Measurements from ENCODE around the gene ENOSF1.

Gene ENOSF1

DNA sequence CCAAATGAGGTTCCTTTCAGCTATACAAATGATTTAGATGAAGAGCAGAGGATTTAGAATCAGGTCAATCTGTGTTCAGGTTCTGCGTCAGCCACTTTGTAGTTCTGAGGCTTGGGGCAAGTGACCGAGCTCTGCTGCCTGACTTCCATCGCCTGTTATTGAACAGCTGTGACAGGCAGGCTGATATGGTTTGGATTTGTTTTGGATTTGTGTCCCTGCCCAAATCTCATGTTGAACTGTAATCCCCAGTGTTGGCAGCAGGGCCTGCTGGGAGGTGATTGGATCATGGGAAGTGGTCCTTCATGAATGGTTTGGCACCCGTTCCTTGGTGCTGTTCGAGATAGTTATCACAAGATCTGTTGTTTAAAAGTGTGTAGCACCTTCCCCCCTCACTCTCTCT is 36.4 kb downstream of the ENOSF1 start:
- Histone ChIP-seq H3K9me3 (no peaks in the 10 kb centered on the region), H3K4me1 (no peaks in the 10 kb centered on the region), H3K27me3 (ENCODE audit: low read depth) (no peaks in the 10 kb centered on the region), H3K36me3 (replicated peaks) (peaks cover 83% of the 10 kb centered on the region), H3K4me3 (no peak overlapping the region)
- in situ Hi-C loops (cut with MboI; ENCODE audit: low sequenced_read_pairs) = no loop called here
- peak in 1 of 2 experiments; percentile 7 for DNase-seq (ENCODE audit: low spot score in 2 of 2)

DNA sequence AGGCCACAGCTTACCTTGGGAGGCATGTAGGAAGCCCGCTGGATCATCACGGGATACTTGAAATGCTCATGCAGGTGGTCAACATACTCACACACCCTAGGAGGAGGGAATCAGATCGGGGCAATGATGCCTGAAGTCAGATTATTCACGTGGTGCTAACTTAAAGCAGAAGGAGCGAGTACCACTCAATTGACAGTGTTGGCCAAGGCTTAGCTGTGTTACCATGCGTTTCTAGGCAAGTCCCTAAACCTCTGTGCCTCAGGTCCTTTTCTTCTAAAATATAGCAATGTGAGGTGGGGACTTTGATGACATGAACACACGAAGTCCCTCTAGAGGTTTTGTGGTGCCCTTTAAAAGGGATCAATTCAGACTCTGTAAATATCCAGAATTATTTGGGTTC is 37.1 kb downstream of the ENOSF1 start:
- Histone ChIP-seq H3K36me3 (replicated peaks) (peaks cover 86% of the 10 kb centered on the region), H3K4me1 (no peaks in the 10 kb centered on the region), H3K9me3 (no peaks in the 10 kb centered on the region), H3K27me3 (ENCODE audit: low read depth) (no peaks in the 10 kb centered on the region), H3K4me3 (no peak overlapping the region)
- in situ Hi-C loops (cut with MboI; ENCODE audit: low sequenced_read_pairs) = no loop called here
- peak in 1 of 2 experiments; percentile 0 for DNase-seq (ENCODE audit: low spot score in 2 of 2)

DNA sequence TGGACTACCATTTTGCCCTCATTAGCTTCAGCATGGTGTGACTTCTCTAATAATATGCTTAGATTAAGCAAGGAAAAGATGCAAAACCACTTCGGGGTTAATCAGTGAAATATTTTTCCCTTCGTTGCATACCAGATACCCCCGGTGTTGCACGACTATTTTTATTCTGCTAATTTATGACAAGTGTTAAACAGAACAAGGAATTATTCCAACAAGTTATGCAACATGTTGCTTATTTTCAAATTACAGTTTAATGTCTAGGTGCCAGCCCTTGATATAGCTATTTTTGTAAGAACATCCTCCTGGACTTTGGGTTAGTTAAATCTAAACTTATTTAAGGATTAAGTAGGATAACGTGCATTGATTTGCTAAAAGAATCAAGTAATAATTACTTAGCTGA is 38.7 kb downstream of the ENOSF1 start:
- Histone ChIP-seq H3K4me3 (no peak overlapping the region), H3K4me1 (no peaks in the 10 kb centered on the region), H3K9me3 (no peaks in the 10 kb centered on the region), H3K27me3 (ENCODE audit: low read depth) (no peaks in the 10 kb centered on the region), H3K36me3 (replicated peaks) (peaks cover 95% of the 10 kb centered on the region)
- in situ Hi-C loops (cut with MboI; ENCODE audit: low sequenced_read_pairs) = no loop called here
- DNase-seq (ENCODE audit: low spot score in 2 of 2) = no peak

GRCh38 chr18:673317-673716 is 39.1 kb downstream of the ENOSF1 start:
- Histone ChIP-seq H3K4me3 (no peak overlapping the region), H3K27me3 (ENCODE audit: low read depth) (no peaks in the 10 kb centered on the region), H3K4me1 (no peaks in the 10 kb centered on the region), H3K36me3 (replicated peaks) (peaks cover 97% of the 10 kb centered on the region), H3K9me3 (no peaks in the 10 kb centered on the region)
- DNase-seq (ENCODE audit: low spot score in 2 of 2) = no peak
- in situ Hi-C loops (cut with MboI; ENCODE audit: low sequenced_read_pairs) = no loop called here

DNA sequence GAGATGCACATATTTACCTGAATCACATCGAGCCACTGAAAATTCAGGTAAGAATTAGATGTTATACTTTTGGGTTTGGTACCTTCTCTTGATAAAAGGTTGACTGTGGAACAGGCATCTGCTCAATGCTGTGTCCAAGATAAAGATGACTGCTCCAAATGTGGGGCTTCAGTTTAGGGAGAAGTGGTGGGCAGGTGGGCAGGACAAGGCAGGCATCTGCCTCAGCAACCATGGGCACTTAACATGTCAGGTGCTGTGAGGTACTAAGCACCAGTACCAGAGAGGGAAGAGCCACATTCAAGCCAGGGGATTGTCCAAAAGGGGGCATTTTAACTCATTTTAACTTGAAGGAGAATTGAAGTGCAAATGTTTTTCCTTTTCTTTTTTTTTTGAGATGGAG is 41.0 kb downstream of the ENOSF1 start:
- peak in 1 of 2 experiments; percentile 6 for DNase-seq (ENCODE audit: low spot score in 2 of 2)
- Histone ChIP-seq H3K36me3 (replicated peaks) (peaks cover 85% of the 10 kb centered on the region), H3K27me3 (ENCODE audit: low read depth) (no peaks in the 10 kb centered on the region), H3K4me3 (no peak overlapping the region), H3K4me1 (no peaks in the 10 kb centered on the region), H3K9me3 (no peaks in the 10 kb centered on the region)
- in situ Hi-C loops (cut with MboI; ENCODE audit: low sequenced_read_pairs) = no loop called here

- in situ Hi-C loops (cut with MboI; ENCODE audit: low sequenced_read_pairs) = no loop called here
- H3K9me3 ChIP-seq = no peaks in the 10 kb centered on the region
- H3K36me3 ChIP-seq (replicated peaks) = peaks cover 83% of the 10 kb centered on the region
- peak in 1 of 2 experiments; percentile 7 for DNase-seq (ENCODE audit: low spot score in 2 of 2)
- no peak overlapping the region for H3K4me3 ChIP-seq
- no peaks in the 10 kb centered on the region for H3K27me3 ChIP-seq (ENCODE audit: low read depth)
- H3K4me1 ChIP-seq = no peaks in the 10 kb centered on the region
These were observed 41.9 kb downstream of the ENOSF1 start for GRCh38 chr18:670522-670921.

DNA sequence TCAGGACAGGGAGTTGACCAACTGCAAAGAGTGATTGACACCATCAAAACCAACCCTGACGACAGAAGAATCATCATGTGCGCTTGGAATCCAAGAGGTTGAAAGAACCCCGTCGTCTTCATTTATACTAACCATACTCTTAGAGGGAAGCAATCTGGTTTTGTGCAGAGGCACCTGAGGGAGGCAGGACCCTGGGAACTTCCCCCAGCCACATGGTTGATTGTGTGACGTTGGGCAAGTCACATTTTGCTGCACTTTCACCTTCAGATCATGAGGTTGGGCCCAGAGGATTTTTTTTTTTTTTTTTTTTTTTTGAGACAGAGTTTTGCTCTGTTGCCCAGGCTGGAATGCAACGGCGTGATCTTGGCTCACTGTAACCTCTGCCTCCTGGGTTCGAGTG is 43.4 kb downstream of the ENOSF1 start:
- peaks cover 68% of the 10 kb centered on the region for H3K36me3 ChIP-seq (replicated peaks)
- H3K4me3 ChIP-seq = no peak overlapping the region
- no peaks in the 10 kb centered on the region for H3K9me3 ChIP-seq
- peak in 1 of 2 experiments; percentile 0 for DNase-seq (ENCODE audit: low spot score in 2 of 2)
- in situ Hi-C loops (cut with MboI; ENCODE audit: low sequenced_read_pairs) = no loop called here
- H3K4me1 ChIP-seq = no peaks in the 10 kb centered on the region
- no peaks in the 10 kb centered on the region for H3K27me3 ChIP-seq (ENCODE audit: low read depth)

- no peaks in the 10 kb centered on the region for H3K27me3 ChIP-seq (ENCODE audit: low read depth)
- no peak overlapping the region for H3K4me3 ChIP-seq
- peak in 1 of 2 experiments; percentile 0 for DNase-seq (ENCODE audit: low spot score in 2 of 2)
- H3K4me1 ChIP-seq = no peaks in the 10 kb centered on the region
- no peaks in the 10 kb centered on the region for H3K9me3 ChIP-seq
- in situ Hi-C loops (cut with MboI; ENCODE audit: low sequenced_read_pairs) = no loop called here
- peaks cover 61% of the 10 kb centered on the region for H3K36me3 ChIP-seq (replicated peaks)
These were observed 44.2 kb downstream of the ENOSF1 start for GRCh38 chr18:668260-668659.

GRCh38 chr18:666628-667027 is 45.8 kb downstream of the ENOSF1 start:
- Histone ChIP-seq H3K9me3 (peaks cover 4% of the 10 kb centered on the region; the same call in 1 of the 2 replicates), H3K36me3 (replicated peaks) (peaks cover 53% of the 10 kb centered on the region), H3K4me1 (no peaks in the 10 kb centered on the region), H3K4me3 (no peak overlapping the region), H3K27me3 (ENCODE audit: low read depth) (no peaks in the 10 kb centered on the region)
- in situ Hi-C loops (cut with MboI; ENCODE audit: low sequenced_read_pairs) = no loop called here
- no peak for DNase-seq (ENCODE audit: low spot score in 2 of 2)

GRCh38 chr18:666177-666576 is 46.3 kb downstream of the ENOSF1 start:
- peaks cover 53% of the 10 kb centered on the region for H3K36me3 ChIP-seq (replicated peaks)
- H3K4me3 ChIP-seq = no peak overlapping the region
- no peaks in the 10 kb centered on the region for H3K4me1 ChIP-seq
- in situ Hi-C loops (cut with MboI; ENCODE audit: low sequenced_read_pairs) = no loop called here
- DNase-seq (ENCODE audit: low spot score in 2 of 2) = no peak
- peaks cover 8% of the 10 kb centered on the region; the same call in 1 of the 2 replicates for H3K9me3 ChIP-seq
- no peaks in the 10 kb centered on the region for H3K27me3 ChIP-seq (ENCODE audit: low read depth)

GRCh38 chr18:662197-662596 is 50.2 kb downstream of the ENOSF1 start:
- DNase-seq (ENCODE audit: low spot score in 2 of 2) = no peak

GRCh38 chr18:659597-659996 is 52.8 kb downstream of the ENOSF1 start:
- in situ Hi-C loops (cut with MboI; ENCODE audit: low sequenced_read_pairs) = no loop called here
- Histone ChIP-seq H3K9me3 (peaks cover 8% of the 10 kb centered on the region; the same call in 1 of the 2 replicates), H3K36me3 (replicated peaks) (peaks cover 41% of the 10 kb centered on the region), H3K27me3 (ENCODE audit: low read depth) (no peaks in the 10 kb centered on the region), H3K4me1 (peaks cover 11% of the 10 kb centered on the region), H3K4me3 (no peak overlapping the region)
- DNase-seq (ENCODE audit: low spot score in 2 of 2) = no peak

More at GRCh38 chr18:662197-662596, 50.2 kb downstream of the ENOSF1 start:
- Histone ChIP-seq H3K27me3 (ENCODE audit: low read depth) (no peaks in the 10 kb centered on the region), H3K4me1 (peaks cover 6% of the 10 kb centered on the region), H3K36me3 (replicated peaks) (peaks cover 48% of the 10 kb centered on the region), H3K9me3 (peaks cover 8% of the 10 kb centered on the region; the same call in 1 of the 2 replicates), H3K4me3 (no peak overlapping the region)
- in situ Hi-C loops (cut with MboI; ENCODE audit: low sequenced_read_pairs) = no loop called here

DNA sequence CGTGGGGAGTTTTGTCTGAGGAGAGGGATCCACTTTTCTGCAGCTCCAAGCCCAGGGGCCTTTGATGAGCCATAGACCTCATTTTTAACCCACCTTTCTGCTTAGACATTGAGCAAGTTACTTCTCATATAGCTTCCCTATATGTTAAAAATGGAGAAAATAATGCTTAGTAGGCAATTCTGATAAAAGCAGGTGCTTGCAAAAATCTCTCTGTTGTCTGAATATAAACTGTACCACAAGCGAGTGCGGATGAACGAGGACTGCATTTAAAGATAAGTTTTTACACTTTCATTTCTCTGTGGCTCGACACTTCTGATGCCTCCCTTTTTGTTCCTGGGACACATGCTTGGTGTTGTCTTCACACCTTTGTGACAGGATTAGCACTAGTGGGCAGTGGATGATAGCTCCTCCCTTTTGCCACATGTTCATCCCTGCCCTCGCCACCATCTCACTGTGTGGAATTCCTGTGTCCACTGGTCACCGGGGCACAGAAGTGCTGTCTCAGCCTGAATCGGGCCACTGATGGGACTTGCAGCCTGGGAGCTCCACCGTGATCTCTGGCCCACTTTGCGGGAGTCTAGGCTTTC is 53.4 kb downstream of the ENOSF1 start:
- in situ Hi-C loops (cut with MboI; ENCODE audit: low sequenced_read_pairs) = no loop called here
- DNase-seq (ENCODE audit: low spot score in 2 of 2) = no peak
- Histone ChIP-seq H3K4me1 (peaks cover 11% of the 10 kb centered on the region), H3K4me3 (peak overlapping the region; percentile 95), H3K36me3 (replicated peaks) (peaks cover 41% of the 10 kb centered on the region), H3K27me3 (ENCODE audit: low read depth) (no peaks in the 10 kb centered on the region), H3K9me3 (peaks cover 8% of the 10 kb centered on the region; the same call in 1 of the 2 replicates)

DNA sequence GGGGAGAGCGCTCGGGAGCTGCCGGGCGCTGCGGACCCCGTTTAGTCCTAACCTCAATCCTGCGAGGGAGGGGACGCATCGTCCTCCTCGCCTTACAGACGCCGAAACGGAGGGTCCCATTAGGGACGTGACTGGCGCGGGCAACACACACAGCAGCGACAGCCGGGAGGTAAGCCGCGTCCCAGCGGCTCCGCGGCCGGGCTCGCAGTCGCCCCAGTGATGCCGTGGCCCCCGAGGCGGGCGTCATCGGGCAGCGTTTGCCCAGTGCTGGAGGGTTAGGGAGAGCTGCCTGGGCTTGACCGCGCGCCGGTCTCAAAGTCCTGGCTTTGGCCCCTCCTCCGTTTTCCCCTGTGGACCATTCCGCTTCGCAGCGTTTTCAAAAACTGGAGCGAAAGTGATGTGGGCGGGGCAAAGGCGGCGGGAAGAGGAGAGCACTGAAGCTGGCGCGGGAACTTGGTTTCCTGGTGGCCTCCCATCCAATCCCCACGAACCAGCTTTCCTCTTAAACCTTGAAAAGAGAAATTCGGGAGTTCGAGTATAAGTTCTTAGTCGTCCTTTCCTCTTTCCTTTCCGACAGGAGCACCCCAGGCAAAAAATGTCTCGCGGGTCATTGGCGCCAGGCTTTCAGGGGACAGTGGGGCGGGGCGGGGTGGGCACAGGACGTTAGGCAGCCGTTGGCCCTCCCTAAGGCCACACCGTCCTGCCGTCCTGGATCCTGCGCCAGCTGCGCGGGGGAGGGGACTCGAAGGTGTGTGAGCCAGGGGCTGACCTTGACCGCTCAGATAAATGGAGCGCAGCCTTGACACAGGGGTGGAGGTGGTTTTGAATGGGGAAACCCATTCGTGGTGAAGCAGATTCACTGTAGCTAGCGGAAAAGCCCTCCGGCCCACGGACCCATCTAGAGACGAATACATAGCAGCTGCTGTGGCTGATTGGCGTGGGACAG is 54.2 kb downstream of the ENOSF1 start:
- Histone ChIP-seq H3K4me1 (peaks cover 11% of the 10 kb centered on the region), H3K27me3 (ENCODE audit: low read depth) (no peaks in the 10 kb centered on the region), H3K36me3 (replicated peaks) (peaks cover 41% of the 10 kb centered on the region), H3K9me3 (peaks cover 8% of the 10 kb centered on the region; the same call in 1 of the 2 replicates), H3K4me3 (peak overlapping the region; percentile 95)
- peak; percentile 95 to 97 for DNase-seq (ENCODE audit: low spot score in 2 of 2)
- in situ Hi-C loops (cut with MboI; ENCODE audit: low sequenced_read_pairs) = no loop called here
